ENCODE measurements around the gene CACNA1A. TPM values are rescaled to one million over a fixed set of nuclear protein-coding genes. Genes with fewer than 3 reads are reported as not detected.

The CACNA1A gene
- total and polyA plus RNA-seq, 2 of the 4 experiments (the other 2 are of a cell fraction), result 5.9 to 15.0 TPM

DNA sequence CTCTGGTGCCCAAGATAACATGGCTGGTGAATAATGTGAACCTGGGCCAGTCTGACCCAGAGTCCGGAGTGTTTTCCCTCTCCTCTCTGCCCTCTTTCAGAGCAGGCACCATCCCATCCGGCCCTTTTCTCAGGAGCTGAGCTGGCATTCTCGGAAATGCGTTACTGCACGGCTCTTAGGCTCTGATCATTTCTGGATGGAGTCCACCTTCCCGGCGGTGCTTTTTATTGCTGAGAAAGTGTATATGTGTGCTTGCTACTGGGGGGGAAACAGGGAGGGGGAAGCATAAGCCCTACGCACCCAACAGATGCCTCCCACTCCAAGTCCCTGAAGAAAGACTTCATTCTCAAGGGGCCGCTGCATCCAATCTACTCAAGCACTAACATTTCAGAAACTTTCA, 6.6 kb downstream of the CACNA1A start:
- no peak overlapping the region for H3K56ac ChIP-seq (ENCODE audit: extremely low read depth, insufficient read depth, low read length)
- no peak overlapping the region for H2BK120ac ChIP-seq (ENCODE audit: low read depth, low read length)
- no peak overlapping the region for H3K4me3 ChIP-seq (ENCODE audit: insufficient read depth, low read depth, low read length)
- ATAC-seq (ENCODE audit: low read depth) (no peak), DNase-seq (no peak)
- H3K4ac ChIP-seq (ENCODE audit: low read depth, low read length), result no peak overlapping the region
- peaks cover 1% of the 10 kb centered on the region; the same call in 1 of the 2 replicates for H3K36me3 ChIP-seq (ENCODE audit: control insufficient read depth, insufficient read depth, low read length)
- no peak overlapping the region for H3K18ac ChIP-seq (ENCODE audit: low read depth, low read length)
- H4K8ac ChIP-seq (ENCODE audit: low read depth in 2 of 2, low read length in 2 of 2), result no peak overlapping the region
- TF ChIP-seq RCOR1 (IDR thresholded peaks at IDR 0.05; ENCODE audit: insufficient replicate concordance, low read length) (no peak), MXI1 (IDR thresholded peaks at IDR 0.05; ENCODE audit: borderline replicate concordance, low read depth, low read length) (no peak), POLR2A (IDR thresholded peaks at IDR 0.05; ENCODE audit: low read depth, low read length) (no peak), RAD21 (IDR thresholded peaks at IDR 0.05; ENCODE audit: low read length) (no peak), MAZ (IDR thresholded peaks at IDR 0.05; ENCODE audit: borderline replicate concordance, low read depth, low read length) (no peak), SMC3 (IDR thresholded peaks at IDR 0.05; ENCODE audit: low read depth, low read length) (no peak), RFX5 (IDR thresholded peaks at IDR 0.05; ENCODE audit: low read depth, low read length) (no peak), MAFK (IDR thresholded peaks at IDR 0.05; ENCODE audit: low read depth, low read length) (no peak), BHLHE40 (IDR thresholded peaks at IDR 0.05; ENCODE audit: low read depth, low read length) (no peak), FOS (IDR thresholded peaks at IDR 0.05; ENCODE audit: low read depth, low read length) (no peak), ELK1 (IDR thresholded peaks at IDR 0.05; ENCODE audit: borderline replicate concordance, low read depth, low read length) (no peak), NFE2L2 (IDR thresholded peaks at IDR 0.05; ENCODE audit: low read depth, low read length) (no peak), CHD1 (IDR thresholded peaks at IDR 0.05; ENCODE audit: low read depth, low read length) (no peak), CEBPB (IDR thresholded peaks at IDR 0.05; ENCODE audit: low read depth, low read length) (no peak), USF2 (IDR thresholded peaks at IDR 0.05; ENCODE audit: low read depth, low read length) (no peak)
- TF ChIP-seq, protein P1, sequence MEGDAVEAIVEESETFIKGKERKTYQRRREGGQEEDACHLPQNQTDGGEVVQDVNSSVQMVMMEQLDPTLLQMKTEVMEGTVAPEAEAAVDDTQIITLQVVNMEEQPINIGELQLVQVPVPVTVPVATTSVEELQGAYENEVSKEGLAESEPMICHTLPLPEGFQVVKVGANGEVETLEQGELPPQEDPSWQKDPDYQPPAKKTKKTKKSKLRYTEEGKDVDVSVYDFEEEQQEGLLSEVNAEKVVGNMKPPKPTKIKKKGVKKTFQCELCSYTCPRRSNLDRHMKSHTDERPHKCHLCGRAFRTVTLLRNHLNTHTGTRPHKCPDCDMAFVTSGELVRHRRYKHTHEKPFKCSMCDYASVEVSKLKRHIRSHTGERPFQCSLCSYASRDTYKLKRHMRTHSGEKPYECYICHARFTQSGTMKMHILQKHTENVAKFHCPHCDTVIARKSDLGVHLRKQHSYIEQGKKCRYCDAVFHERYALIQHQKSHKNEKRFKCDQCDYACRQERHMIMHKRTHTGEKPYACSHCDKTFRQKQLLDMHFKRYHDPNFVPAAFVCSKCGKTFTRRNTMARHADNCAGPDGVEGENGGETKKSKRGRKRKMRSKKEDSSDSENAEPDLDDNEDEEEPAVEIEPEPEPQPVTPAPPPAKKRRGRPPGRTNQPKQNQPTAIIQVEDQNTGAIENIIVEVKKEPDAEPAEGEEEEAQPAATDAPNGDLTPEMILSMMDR (conservative IDR thresholded peaks at IDR 0.05; ENCODE audit: low read depth, low read length), result no peak
- no TSS peak for BruUV-seq (replicated peaks)
- H2AFZ ChIP-seq (replicated peaks; ENCODE audit: low read length, poor library complexity), result no peak overlapping the region
- no peak overlapping the region for H4K5ac ChIP-seq (ENCODE audit: low read depth, low read length)
- in situ Hi-C loops (cut with MboI; ENCODE audit: low sequenced_read_pairs) (no loop called here), intact Hi-C loops (cut with micrococcal nuclease) (loop anchor here (10.0 kb wide), 1 partner anchor 55 kb away; no protein-coding TSS in a partner anchor), dilution Hi-C loops (cut with HindIII; ENCODE audit: low sequenced_read_pairs, unreplicated experiment) (no loop called here)
- peaks cover 6% of the 10 kb centered on the region; the same call in 1 of the 2 replicates for H4K20me1 ChIP-seq (ENCODE audit: insufficient read depth, low read length)
- H2BK5ac ChIP-seq (ENCODE audit: low read depth, low read length, poor library complexity, severe bottlenecking), result no peak overlapping the region
- H3K9ac ChIP-seq (ENCODE audit: low read depth, low read length), result no peak overlapping the region
- CTCF ChIA-PET, result no interaction called here
- no peak overlapping the region for H3K23ac ChIP-seq (ENCODE audit: low read depth, low read length)
- WGBS, 2 experiments (ENCODE audit: extremely low coverage in 2 of 2, insufficient read length in 1 of 2), result 60% methylated on average over 1 of the region's 9 CpGs; no CpG with 5 or more reads in 1 of the 2 experiments
- no peak overlapping the region for H4K91ac ChIP-seq (ENCODE audit: insufficient read depth, low read depth, low read length)
- H3K4me1 ChIP-seq (ENCODE audit: control insufficient read depth, insufficient read depth, low read length), result no peaks in the 10 kb centered on the region
- H2AK5ac ChIP-seq (ENCODE audit: low read depth, low read length), result no peak overlapping the region
- H3K27ac ChIP-seq (ENCODE audit: insufficient read depth, low read length), result no peak overlapping the region
- H3K9me1 ChIP-seq (ENCODE audit: insufficient read depth, low read length), result 0 out of 2 replicates have a peak, but pooled peaks cover 4% of the 10 kb centered on the region
- POLR2A ChIA-PET (ENCODE audit: unreplicated experiment), result no interaction called here
- H3K27me3 ChIP-seq (ENCODE audit: control insufficient read depth, insufficient read depth, low read length), result peaks cover 5% of the 10 kb centered on the region; the same call in 1 of the 2 replicates
- no peak overlapping the region for H3K4me2 ChIP-seq (ENCODE audit: low read depth, low read length)
- H2BK15ac ChIP-seq (ENCODE audit: low read depth, low read length), result no peak overlapping the region
- H3K9me3 ChIP-seq (ENCODE audit: control insufficient read depth, insufficient read depth, low read length), result no peaks in the 10 kb centered on the region; the same call in 1 of the 2 replicates
- H2BK20ac ChIP-seq (ENCODE audit: low read depth, low read length), result no peak overlapping the region
- no peak overlapping the region for H3K14ac ChIP-seq (replicated peaks; ENCODE audit: low read depth, low read length)
- no peak overlapping the region for H2AK9ac ChIP-seq (replicated peaks; ENCODE audit: low read depth, low read length, poor library complexity)
- H3K79me1 ChIP-seq (ENCODE audit: low read depth in 1 of 2, low read length in 2 of 2), result peaks cover 4 to 10% of the 10 kb centered on the region in 2 experiments; a peak in 2 of 4 replicates

Data from IMR-90 (cell line).